Keratinocyte (primary cell): Measurements from ENCODE around the gene TMCO4.

ENCODE experiments used
- EZH2 ChIP-seq: IDR thresholded peaks from one replicate; pipeline ENCODE4 v1.6.1; 2012; ENCODE audit warnings: inconsistent platforms, mild to moderate bottlenecking, low read length, moderate library complexity
- TF ChIP-seq, protein P1 (sequence below), 3 experiments: IDR thresholded peaks in 1 of 3; conservative IDR thresholded peaks in 1 of 3; optimal IDR thresholded peaks in 1 of 3; 2 replicates in 2 of 3; 3 replicates in 1 of 3; pipeline versions ENCODE3 to v1.5.1; 2011; ENCODE audit warnings: low read length in 3 of 3, mild to moderate bottlenecking in 3 of 3, moderate library complexity in 2 of 3, control low read depth in 1 of 3, inconsistent platforms in 1 of 3; ENCODE audit not compliant: insufficient read depth in 2 of 3; ENCODE audit errors: extremely low read depth in 1 of 3

GRCh38 chr1:19644681-19645410 lies 154.9 kb downstream of the TMCO4 start:
- TF ChIP-seq, protein P1, sequence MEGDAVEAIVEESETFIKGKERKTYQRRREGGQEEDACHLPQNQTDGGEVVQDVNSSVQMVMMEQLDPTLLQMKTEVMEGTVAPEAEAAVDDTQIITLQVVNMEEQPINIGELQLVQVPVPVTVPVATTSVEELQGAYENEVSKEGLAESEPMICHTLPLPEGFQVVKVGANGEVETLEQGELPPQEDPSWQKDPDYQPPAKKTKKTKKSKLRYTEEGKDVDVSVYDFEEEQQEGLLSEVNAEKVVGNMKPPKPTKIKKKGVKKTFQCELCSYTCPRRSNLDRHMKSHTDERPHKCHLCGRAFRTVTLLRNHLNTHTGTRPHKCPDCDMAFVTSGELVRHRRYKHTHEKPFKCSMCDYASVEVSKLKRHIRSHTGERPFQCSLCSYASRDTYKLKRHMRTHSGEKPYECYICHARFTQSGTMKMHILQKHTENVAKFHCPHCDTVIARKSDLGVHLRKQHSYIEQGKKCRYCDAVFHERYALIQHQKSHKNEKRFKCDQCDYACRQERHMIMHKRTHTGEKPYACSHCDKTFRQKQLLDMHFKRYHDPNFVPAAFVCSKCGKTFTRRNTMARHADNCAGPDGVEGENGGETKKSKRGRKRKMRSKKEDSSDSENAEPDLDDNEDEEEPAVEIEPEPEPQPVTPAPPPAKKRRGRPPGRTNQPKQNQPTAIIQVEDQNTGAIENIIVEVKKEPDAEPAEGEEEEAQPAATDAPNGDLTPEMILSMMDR (optimal IDR thresholded peaks at IDR 0.05 in 1 of 3, IDR thresholded peaks at IDR 0.05 in 1 of 3, conservative IDR thresholded peaks at IDR 0.05 in 1 of 3; ENCODE audit: extremely low read depth in 1 of 3, insufficient read depth in 2 of 3, low read length in 3 of 3) = no peak
- TF ChIP-seq EZH2 = no peak
